ENCODE data around the gene CSNK1A1.

GRCh38 chr5:149517461-149518122 is 33.6 kb downstream of the CSNK1A1 start:
- no peak for TF ChIP-seq POLR2AphosphoS5 (IDR thresholded peaks at IDR 0.05)
- no peak for TF ChIP-seq POLR2A (IDR thresholded peaks at IDR 0.05)
- TF ChIP-seq CTCF (IDR thresholded peaks at IDR 0.05), result no peak
- no peak for TF ChIP-seq EP300 (IDR thresholded peaks at IDR 0.05; ENCODE audit: low read depth)
